Right forelimb (tissue), 1 donor: Measurements from ENCODE around the gene TBC1D32.
"Not testable (repeated sequence)": the region's sequence is repeated elsewhere in the genome, so short reads cannot be mapped to it uniquely, and the experiment has no call there.

ENCODE experiments used
- DNase-seq: peaks from one replicate; pipeline ENCODE4 v3.0.0-alpha.2; 2018

TBC1D32 gene

GRCh38 chr6:121205569-121205968 lies 128.7 kb downstream of the TBC1D32 start:
- DNase-seq, result no peak

GRCh38 chr6:121201105-121201504 lies 133.2 kb downstream of the TBC1D32 start:
- no peak for DNase-seq

- DNase-seq, result not testable (repeated sequence)
Observed at GRCh38 chr6:121196042-121196441, 138.2 kb downstream of the TBC1D32 start.

- DNase-seq, result no peak
Observed at GRCh38 chr6:121190122-121190521, 144.2 kb downstream of the TBC1D32 start.

GRCh38 chr6:121188356-121188755 lies 145.9 kb downstream of the TBC1D32 start:
- DNase-seq, result no peak

GRCh38 chr6:121187833-121188200 lies 146.5 kb downstream of the TBC1D32 start:
- DNase-seq, result no peak

- no peak for DNase-seq
Observed at GRCh38 chr6:121187200-121187832, 147.0 kb downstream of the TBC1D32 start.

- no peak for DNase-seq
Observed at GRCh38 chr6:121183742-121184141, 150.5 kb downstream of the TBC1D32 start.

GRCh38 chr6:121175827-121176226 lies 158.5 kb downstream of the TBC1D32 start:
- no peak for DNase-seq

GRCh38 chr6:121172451-121172850 lies 161.8 kb downstream of the TBC1D32 start:
- DNase-seq, result not testable (repeated sequence)

GRCh38 chr6:121171879-121172278 lies 162.4 kb downstream of the TBC1D32 start:
- DNase-seq, result no peak

- DNase-seq, result no peak
Observed at GRCh38 chr6:121161886-121162285, 172.4 kb downstream of the TBC1D32 start.

- no peak for DNase-seq
Observed at GRCh38 chr6:121160276-121160675, 174.0 kb downstream of the TBC1D32 start.

GRCh38 chr6:121158891-121159290 lies 175.4 kb downstream of the TBC1D32 start:
- no peak for DNase-seq

GRCh38 chr6:121158438-121158837 lies 175.8 kb downstream of the TBC1D32 start:
- DNase-seq, result no peak

- DNase-seq, result no peak
Observed at GRCh38 chr6:121157906-121158305, 176.4 kb downstream of the TBC1D32 start.

- no peak for DNase-seq
Observed at GRCh38 chr6:121143476-121143875, 190.8 kb downstream of the TBC1D32 start.

- DNase-seq, result no peak
Observed at GRCh38 chr6:121142093-121142492, 192.2 kb downstream of the TBC1D32 start.

GRCh38 chr6:121135425-121135824 lies 198.9 kb downstream of the TBC1D32 start:
- DNase-seq, result no peak

GRCh38 chr6:121134922-121135321 lies 199.4 kb downstream of the TBC1D32 start:
- DNase-seq, result no peak

GRCh38 chr6:121124600-121124999 lies 209.7 kb downstream of the TBC1D32 start:
- DNase-seq, result no peak

GRCh38 chr6:121112356-121112755 lies 221.9 kb downstream of the TBC1D32 start:
- DNase-seq, result no peak

- no peak for DNase-seq
Observed at GRCh38 chr6:121110733-121111132, 223.5 kb downstream of the TBC1D32 start.

GRCh38 chr6:121106962-121107361 lies 227.3 kb downstream of the TBC1D32 start:
- no peak for DNase-seq

GRCh38 chr6:121105461-121105860 lies 228.8 kb downstream of the TBC1D32 start:
- DNase-seq, result no peak
